Transverse colon (tissue), 4 donors: ENCODE data around the gene SLIT3. TPM values are rescaled to one million over a fixed set of nuclear protein-coding genes. Genes with fewer than 3 reads are reported as not detected.

Source experiments
- DNase-seq: peaks from one replicate; pipeline ENCODE4 v3.0.0-alpha.2; 2019
- H3K27ac ChIP-seq, 4 donors: fragments of 200-600 bp; sonication (generic); 2 replicates each; pipeline ENCODE4 v1.5.1; 2016 to 2018; ENCODE audit warnings: inconsistent platforms in 4 of 4
- H3K27me3 ChIP-seq: fragments of 200-600 bp; sonication (generic); 2 replicates; pipeline ENCODE4 v1.5.1; 2017; ENCODE audit warnings: inconsistent platforms
- H3K36me3 ChIP-seq, 4 donors: fragments of 200-600 bp; sonication (generic); 2 replicates each; pipeline ENCODE4 v1.5.1; 2017 to 2019; ENCODE audit warnings: inconsistent platforms in 4 of 4
- H3K4me1 ChIP-seq, 4 donors: fragments of 200-600 bp; sonication (generic); 2 replicates each; pipeline ENCODE4 v1.5.1; 2017 to 2020; ENCODE audit warnings: inconsistent platforms in 4 of 4
- H3K4me3 ChIP-seq, 4 donors: fragments of 200-600 bp; sonication (generic); 1 replicate in 1 of 4; 2 replicates in 3 of 4; pipeline versions ENCODE4 v1.5.1 to v1.6.1; 2017 to 2019; ENCODE audit warnings: inconsistent platforms in 4 of 4
- H3K9me3 ChIP-seq, 2 donors: fragments of 200-600 bp; sonication (generic); 2 replicates each; pipeline ENCODE4 v1.5.1; 2017 to 2019; ENCODE audit warnings: inconsistent platforms in 2 of 2
- CTCF ChIP-seq, 5 experiments: fragments of 200-600 bp in 3 of 5; fragments of 450-650 bp in 2 of 5; sonication (generic) in 3 of 5; IDR thresholded peaks; 1 replicate in 2 of 5; 2 replicates in 3 of 5; pipeline ENCODE4 v1.5.1; 2016 to 2017; ENCODE audit warnings: antibody characterized with exemption in 5 of 5, inconsistent platforms in 3 of 5, mild to moderate bottlenecking in 2 of 5, moderate library complexity in 1 of 5
- EP300 ChIP-seq: sonication (generic); formaldehyde crosslinking; IDR thresholded peaks from one replicate; pipeline ENCODE4 v1.6.1; 2017; ENCODE audit warnings: antibody characterized with exemption, low read depth
- POLR2A ChIP-seq: fragments of 450-650 bp; IDR thresholded peaks from one replicate; pipeline ENCODE4 v1.6.1; 2016; ENCODE audit warnings: antibody characterized with exemption, mild to moderate bottlenecking, moderate library complexity
- POLR2AphosphoS5 ChIP-seq, 3 donors: sonication (generic); formaldehyde crosslinking; IDR thresholded peaks; one replicate each; pipeline ENCODE4 v1.6.1; 2016; ENCODE audit warnings: antibody characterized with exemption in 3 of 3
- WGBS, 2 donors: methylation state at CpG; one replicate each; pipeline ENCODE4 v1.1.5; 2018; ENCODE audit warnings: low coverage in 1 of 2; 5-methylcytosine and 5-hydroxymethylcytosine counted together
- in situ Hi-C, 4 donors: fragments of 200-750 bp; cut with MboI; loops; one replicate each; pipeline versions ENCODE4 v1.15.0 to v1.15.1; 2017; ENCODE audit warnings: low sequenced_read_pairs in 3 of 4, low pct_ligation_motif_present in 1 of 4, low pct_unique_long_range_greater_than_20kb in 1 of 4
- intact Hi-C: fragments of 100-400 bp; cut with DNase I; formaldehyde crosslinking; loops from one replicate; pipeline ENCODE4 v1.15.1; 2023; ENCODE audit warnings: low total_unique reads
- total RNA-seq, 4 donors: library from RNA; depleted of rRNA; stranded (reverse); fragments of >200 nt; gene quantifications; one replicate each; pipeline ENCODE4 v1.1.0, GENCODE V29; 2016

SLIT3 gene
- total RNA-seq, 4 donors from 2014 or later = 6.7 to 60.5 (median 9.6) TPM

- TF ChIP-seq EP300 = no peak
- no peak for DNase-seq
- intact Hi-C loops = no loop called here
- no peak overlapping the region for H3K27ac ChIP-seq
- H3K27me3 ChIP-seq = no peaks in the 10 kb centered on the region
- H3K9me3 ChIP-seq = peaks cover 0 to 6% of the 10 kb centered on the region in 2 donors
- WGBS, 2 donors = 80% methylated on average over 10 of the region's 10 CpGs; no CpG with 5 or more reads in 1 of the 2 donors
- H3K4me1 ChIP-seq = no peaks in the 10 kb centered on the region
- in situ Hi-C loops = no loop called here
- H3K4me3 ChIP-seq = no peak overlapping the region
- no peaks in the 10 kb centered on the region for H3K36me3 ChIP-seq
Measured at GRCh38 chr5:169243651-169244422, 57.1 kb downstream of the SLIT3 start.

DNA sequence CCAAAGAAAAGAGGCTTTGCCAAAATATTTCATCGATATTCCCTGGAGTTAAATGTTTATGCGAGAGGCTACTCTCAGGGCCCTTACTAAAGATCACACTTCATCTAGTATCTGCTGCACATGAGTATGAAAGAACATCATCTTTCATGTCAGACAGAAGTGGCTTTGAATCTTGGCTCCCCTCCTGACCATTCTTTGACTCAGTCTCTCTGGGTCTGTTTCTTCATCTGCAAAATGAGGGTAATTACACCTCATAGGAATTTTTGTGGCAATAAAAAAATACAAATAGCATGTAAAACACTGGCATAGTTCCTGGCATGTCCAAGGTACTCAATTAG, 58.1 kb downstream of the SLIT3 start:
- no peaks in the 10 kb centered on the region for H3K4me1 ChIP-seq

GRCh38 chr5:169242175-169242848, 58.6 kb downstream of the SLIT3 start:
- 52 to 92% methylated on average over 2 to 4 of the region's 4 CpGs for WGBS, 2 donors
- Histone ChIP-seq H3K36me3 (no peaks in the 10 kb centered on the region), H3K27ac (no peak overlapping the region), H3K9me3 (peaks cover 0 to 6% of the 10 kb centered on the region in 2 donors), H3K27me3 (no peaks in the 10 kb centered on the region), H3K4me1 (no peaks in the 10 kb centered on the region), H3K4me3 (no peak overlapping the region)
- intact Hi-C loops (no loop called here), in situ Hi-C loops (no loop called here)
- TF ChIP-seq POLR2AphosphoS5 (IDR thresholded peaks at IDR 0.05) = no peak
- no peak for TF ChIP-seq POLR2A
- TF ChIP-seq EP300 = no peak
- TF ChIP-seq CTCF (IDR thresholded peaks at IDR 0.05) = no peak
- DNase-seq = no peak

More for the DNA sequence above, 58.1 kb downstream of the SLIT3 start:
- TF ChIP-seq POLR2AphosphoS5 (IDR thresholded peaks at IDR 0.05) (no peak), CTCF (IDR thresholded peaks at IDR 0.05) (no peak), POLR2A (no peak), EP300 (no peak)
- no peak overlapping the region for H3K27ac ChIP-seq
- intact Hi-C loops = no loop called here
- in situ Hi-C loops = no loop called here
- no peaks in the 10 kb centered on the region for H3K36me3 ChIP-seq
- no peak overlapping the region for H3K4me3 ChIP-seq
- H3K27me3 ChIP-seq = no peaks in the 10 kb centered on the region
- H3K9me3 ChIP-seq = peaks cover 0 to 6% of the 10 kb centered on the region in 2 donors
- no peak for DNase-seq
- WGBS, 2 donors = 85% methylated on average over 2 of the region's 2 CpGs; no CpG with 5 or more reads in 1 of the 2 donors

DNA sequence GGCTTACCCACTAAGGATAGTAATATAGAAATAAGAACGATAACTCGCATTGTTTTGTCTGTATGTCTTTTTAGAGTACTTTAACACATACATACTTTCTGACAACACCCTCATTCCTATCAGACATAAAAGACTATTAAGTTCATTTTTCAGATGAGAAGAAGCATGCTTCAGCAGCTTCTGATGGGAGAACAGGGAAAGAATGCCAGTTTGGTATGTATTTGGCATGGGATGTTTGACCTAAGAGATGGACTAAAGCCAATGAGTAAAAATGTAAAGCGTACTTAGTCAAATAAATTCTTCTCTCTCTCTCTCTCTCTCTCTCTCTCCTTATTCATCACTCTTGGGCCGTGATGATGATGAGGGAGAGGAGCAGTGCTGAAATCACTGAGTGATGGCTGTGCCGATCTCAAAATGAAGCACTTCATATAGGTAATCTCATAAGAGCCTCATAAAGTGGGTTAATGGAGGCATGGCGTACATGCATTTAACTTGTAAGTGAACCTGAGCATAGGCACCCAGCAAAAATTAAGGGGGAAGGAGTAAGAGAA, 71.5 kb downstream of the SLIT3 start:
- no peak overlapping the region for H3K27ac ChIP-seq
- H3K36me3 ChIP-seq = no peaks in the 10 kb centered on the region
- no peaks in the 10 kb centered on the region for H3K4me1 ChIP-seq
- intact Hi-C loops (no loop called here), in situ Hi-C loops (no loop called here)
- no peak overlapping the region for H3K4me3 ChIP-seq
- TF ChIP-seq CTCF (IDR thresholded peaks at IDR 0.05) (no peak), POLR2A (no peak), POLR2AphosphoS5 (IDR thresholded peaks at IDR 0.05) (no peak), EP300 (no peak)
- 77 to 86% methylated on average over 3 to 6 of the region's 6 CpGs for WGBS, 2 donors
- no peaks in the 10 kb centered on the region for H3K27me3 ChIP-seq
- DNase-seq = no peak
- no peaks in the 10 kb centered on the region for H3K9me3 ChIP-seq
